Measurements from ENCODE around the gene PKLR.
"Not testable (repeated sequence)": the region's sequence is repeated elsewhere in the genome, so short reads cannot be mapped to it uniquely, and the experiment has no call there.

Gene PKLR

GRCh38 chr1:155301342-155301841, at the start of gene PKLR:
Gene PKLR, minus strand, starts transcription at chr1:155301438. Its CDS starts 43 bp downstream, at chr1:155301395.
- no peak for TF ChIP-seq CTCF (conservative IDR thresholded peaks at IDR 0.05)
- no peak within 1 kb of the TSS for H3K27ac ChIP-seq

GRCh38 chr1:155342842-155343241, 41.6 kb upstream of the PKLR start:
- TF ChIP-seq CTCF (conservative IDR thresholded peaks at IDR 0.05): no peak
- peak overlapping the region; percentile 58 for H3K27ac ChIP-seq

GRCh38 chr1:155339515-155340097, 38.4 kb upstream of the PKLR start:
- no peak for TF ChIP-seq CTCF (conservative IDR thresholded peaks at IDR 0.05)
- no peak overlapping the region for H3K27ac ChIP-seq

- no peak overlapping the region for H3K27ac ChIP-seq
- no peak for TF ChIP-seq CTCF (conservative IDR thresholded peaks at IDR 0.05)
Measured at GRCh38 chr1:155334962-155335361, 33.7 kb upstream of the PKLR start.

- TF ChIP-seq CTCF (conservative IDR thresholded peaks at IDR 0.05): no peak
- H3K27ac ChIP-seq: no peak overlapping the region
Measured at GRCh38 chr1:155329980-155330598, 28.9 kb upstream of the PKLR start.

- not testable (repeated sequence) for H3K27ac ChIP-seq
Measured at GRCh38 chr1:155328856-155329255, 27.6 kb upstream of the PKLR start.

- no peak overlapping the region for H3K27ac ChIP-seq
Measured at GRCh38 chr1:155327981-155328380, 26.7 kb upstream of the PKLR start.

More at GRCh38 chr1:155327981-155328380, 26.7 kb upstream of the PKLR start:
- TF ChIP-seq CTCF (conservative IDR thresholded peaks at IDR 0.05): no peak

Data from VCaP (cell line).